OCI-LY1 (cell line): ENCODE data around the gene GPR39.
A peak's percentile ranks its signal among the peaks of the same experiment; 100 is the strongest.

ENCODE experiments used
- H2AFZ ChIP-seq: fragments of 200-600 bp; sonication (generic), shearing (Covaris generic); 2 replicates; pipeline ENCODE4 v1.6.0; 2014; ENCODE audit warnings: antibody characterized with exemption, mild to moderate bottlenecking, low read length
- H3F3A ChIP-seq: fragments of 200-600 bp; sonication (generic), shearing (Covaris generic); 2 replicates; pipeline ENCODE4 v1.6.0; 2014; ENCODE audit warnings: mild to moderate bottlenecking, antibody characterized with exemption, low read length, moderate library complexity; ENCODE audit not compliant: insufficient read depth
- H3K27ac ChIP-seq: fragments of 200-600 bp; sonication (generic); 2 replicates; pipeline ENCODE4 v1.5.1; 2014; ENCODE audit warnings: low read length, mixed run types, mild to moderate bottlenecking, low read depth; ENCODE audit not compliant: poor library complexity, severe bottlenecking
- H3K27me3 ChIP-seq: fragments of 200-600 bp; sonication (generic); 2 replicates; pipeline ENCODE4 v1.6.0; 2014; ENCODE audit warnings: antibody characterized with exemption, mild to moderate bottlenecking, low read length, moderate library complexity; ENCODE audit not compliant: insufficient read depth
- H3K36me3 ChIP-seq: fragments of 200-600 bp; sonication (generic); 2 replicates; pipeline ENCODE4 v1.6.1; 2014; ENCODE audit warnings: mild to moderate bottlenecking, antibody characterized with exemption, low read length, moderate library complexity, mixed read lengths; ENCODE audit not compliant: insufficient read depth
- H3K4me1 ChIP-seq: fragments of 200-600 bp; sonication (generic); 2 replicates; pipeline ENCODE4 v1.5.1; 2014; ENCODE audit warnings: mild to moderate bottlenecking, low read length, moderate library complexity; ENCODE audit not compliant: insufficient read depth, severe bottlenecking
- H3K4me2 ChIP-seq: fragments of 200-600 bp; sonication (generic), shearing (Covaris generic); 2 replicates; pipeline ENCODE4 v1.6.1; 2014; ENCODE audit warnings: low read length
- H3K4me3 ChIP-seq: fragments of 200-600 bp; sonication (generic); 2 replicates; pipeline ENCODE4 v1.5.1; 2014; ENCODE audit warnings: low read length, low read depth, mild to moderate bottlenecking, mixed read lengths; ENCODE audit not compliant: poor library complexity, severe bottlenecking
- H3K79me2 ChIP-seq: fragments of 200-600 bp; shearing (Covaris generic); 2 replicates; pipeline ENCODE4 v1.6.1; 2016; ENCODE audit warnings: mixed run types, low read length, mixed read lengths; ENCODE audit not compliant: insufficient read depth
- H3K9ac ChIP-seq: fragments of 200-600 bp; sonication (generic), shearing (Covaris generic); 2 replicates; pipeline ENCODE4 v1.6.1; 2014; ENCODE audit warnings: mild to moderate bottlenecking, low read length, mixed read lengths
- H3K9me2 ChIP-seq: fragments of 200-600 bp; sonication (generic), shearing (Covaris generic); 2 replicates; pipeline ENCODE4 v1.6.1; 2014; ENCODE audit warnings: low read depth, mild to moderate bottlenecking, low read length, mixed read lengths
- H3K9me3 ChIP-seq: fragments of 200-600 bp; shearing (Covaris generic); 2 replicates; pipeline ENCODE4 v1.6.1; 2014; ENCODE audit warnings: low read length, mixed read lengths
- H4K20me1 ChIP-seq: fragments of 200-600 bp; sonication (generic), shearing (Covaris generic); 2 replicates; pipeline ENCODE4 v1.6.0; 2016; ENCODE audit warnings: mild to moderate bottlenecking, low read length; ENCODE audit not compliant: insufficient read depth
- CTCF ChIP-seq: fragments of 200-600 bp; sonication (generic), shearing (Covaris generic); IDR thresholded peaks from 2 replicates; pipeline ENCODE4 v1.5.1; 2017; ENCODE audit warnings: mild to moderate bottlenecking, antibody characterized with exemption, low read length, moderate library complexity, mixed read lengths
- EZH2 ChIP-seq: fragments of 200-600 bp; sonication (generic), shearing (Covaris generic); IDR thresholded peaks from 2 replicates; pipeline ENCODE4 v1.8.0; 2017; ENCODE audit warnings: borderline replicate concordance, mixed run types, mild to moderate bottlenecking, antibody characterized with exemption, low read length, moderate library complexity, mixed read lengths

GPR39 gene

GRCh38 chr2:132581991-132582738, 165.6 kb downstream of the GPR39 start:
- Histone ChIP-seq H3K79me2 (no peaks in the 10 kb centered on the region), H3K9me3 (no peaks in the 10 kb centered on the region), H3K27me3 (no peaks in the 10 kb centered on the region), H3F3A (no peaks in the 10 kb centered on the region), H3K4me3 (no peak overlapping the region), H3K4me2 (peak overlapping the region; percentile 25), H2AFZ (no peak overlapping the region), H3K4me1 (peaks cover 54% of the 10 kb centered on the region), H4K20me1 (no peaks in the 10 kb centered on the region), H3K27ac (peak overlapping the region; percentile 81), H3K9me2 (no peaks in the 10 kb centered on the region), H3K9ac (no peak overlapping the region), H3K36me3 (no peaks in the 10 kb centered on the region)
- no peak for TF ChIP-seq CTCF

- Histone ChIP-seq H3K27ac (no peak overlapping the region), H3K9ac (no peak overlapping the region), H3K4me1 (peaks cover 38% of the 10 kb centered on the region), H3K27me3 (no peaks in the 10 kb centered on the region), H3K79me2 (no peaks in the 10 kb centered on the region), H3K9me3 (no peaks in the 10 kb centered on the region), H3F3A (no peaks in the 10 kb centered on the region), H4K20me1 (no peaks in the 10 kb centered on the region), H3K9me2 (no peaks in the 10 kb centered on the region), H3K36me3 (no peaks in the 10 kb centered on the region), H3K4me3 (no peak overlapping the region), H3K4me2 (no peak overlapping the region), H2AFZ (no peak overlapping the region)
- no peak for TF ChIP-seq EZH2
- no peak for TF ChIP-seq CTCF
Measured at GRCh38 chr2:132583666-132584360, 167.2 kb downstream of the GPR39 start.

- Histone ChIP-seq H4K20me1 (no peaks in the 10 kb centered on the region), H3K9me3 (no peaks in the 10 kb centered on the region)
- TF ChIP-seq CTCF (no peak), EZH2 (no peak)
Measured at GRCh38 chr2:132584976-132585817, 168.6 kb downstream of the GPR39 start.

More at GRCh38 chr2:132584976-132585817, 168.6 kb downstream of the GPR39 start:
- H3F3A ChIP-seq, result no peaks in the 10 kb centered on the region
- H3K36me3 ChIP-seq, result no peaks in the 10 kb centered on the region
- no peak overlapping the region for H2AFZ ChIP-seq
- H3K79me2 ChIP-seq, result no peaks in the 10 kb centered on the region
- no peak overlapping the region for H3K9ac ChIP-seq
- H3K4me3 ChIP-seq, result no peak overlapping the region
- no peak overlapping the region for H3K27ac ChIP-seq
- peaks cover 26% of the 10 kb centered on the region for H3K4me1 ChIP-seq
- H3K27me3 ChIP-seq, result no peaks in the 10 kb centered on the region
- no peaks in the 10 kb centered on the region for H3K9me2 ChIP-seq
- no peak overlapping the region for H3K4me2 ChIP-seq
